ENCODE measurements around the gene TMTC2. TPM values are rescaled to one million over a fixed set of nuclear protein-coding genes. Genes with fewer than 3 reads are reported as not detected.

The TMTC2 gene
- total and polyA plus RNA-seq, 10 of the 15 experiments (the other 5 are each of a cell fraction or from before 2014, with no cell fraction given): 0.14 to 9.7 (median 1.2) TPM

- TF ChIP-seq ATF3 (IDR thresholded peaks at IDR 0.05; ENCODE audit: borderline replicate concordance, extremely low read depth, low read depth, low read length) (no peak), BRCA1 (IDR thresholded peaks at IDR 0.05; ENCODE audit: low read depth, low read length) (no peak), SREBF1 (IDR thresholded peaks at IDR 0.05; ENCODE audit: low read length) (no peak)
These were observed 42.0 kb downstream of the TMTC2 start (continued) for GRCh38 chr12:82728710-82729109.

GRCh38 chr12:82730953-82731459 lies 44.3 kb downstream of the TMTC2 start:
- ChIA-PET SMC1A (ENCODE audit: uncharacterized antibody, unreplicated experiment) (interaction anchor here (0.6 kb wide), 1 partner anchor 14 kb away, joined by 3 read pairs; no protein-coding TSS in a partner anchor), CTCF (interaction anchor here (1.0 kb wide), 1 partner anchor 22 kb away, joined by 3 read pairs; no protein-coding TSS in a partner anchor), RAD21 (ENCODE audit: unreplicated experiment) (no interaction called here), POLR2A (no interaction called here)
- H3K4me3 ChIP-seq: no peak overlapping the region
- no peak overlapping the region for H2AFZ ChIP-seq (ENCODE audit: control insufficient read depth, low read depth, low read length)
- 86% methylated on average over 7 of the region's 7 CpGs for WGBS (ENCODE audit: insufficient coverage, insufficient replicate concordance, low lambda C conversion rate, missing lambda C conversion rate)
- in situ Hi-C loops (cut with MboI): no loop called here
- H3K36me3 ChIP-seq (ENCODE audit: control insufficient read depth in 2 of 2, insufficient read depth in 2 of 2, low read length in 1 of 2): no peaks in the 10 kb centered on the region
- FAIRE-seq (no peak), DNase-seq (ENCODE audit: low read depth, low spot score) (no peak), ATAC-seq (no peak)
- intact Hi-C loops (cut with micrococcal nuclease; ENCODE audit: unreplicated experiment): no loop called here
- no peaks in the 10 kb centered on the region for H4K20me1 ChIP-seq (ENCODE audit: control insufficient read depth, insufficient read depth)
- no peaks in the 10 kb centered on the region for H3K27me3 ChIP-seq (replicated peaks in 1 of 2; ENCODE audit: control insufficient read depth in 2 of 2, insufficient read depth in 2 of 2, low read length in 1 of 2)
- no peak overlapping the region for H3K27ac ChIP-seq (ENCODE audit: control insufficient read depth, insufficient read depth)
- no TSS peak for BruUV-seq (replicated peaks)
- H3K9me3 ChIP-seq (replicated peaks; ENCODE audit: control insufficient read depth, insufficient read depth, low read length): no peaks in the 10 kb centered on the region; the same call in 2 of the 3 replicates
- no peaks in the 10 kb centered on the region for H3K79me2 ChIP-seq (ENCODE audit: control insufficient read depth, insufficient read depth, low read length)
- H3K4me2 ChIP-seq (ENCODE audit: control insufficient read depth, insufficient read depth): no peak overlapping the region
- no peak overlapping the region for H3K9ac ChIP-seq (ENCODE audit: control insufficient read depth, insufficient read depth, low read length)
- no peaks in the 10 kb centered on the region for H3K4me1 ChIP-seq (ENCODE audit: control insufficient read depth, insufficient read depth, low read length)
- TF ChIP-seq ASH2L (IDR thresholded peaks at IDR 0.05; ENCODE audit: borderline replicate concordance, low read depth) (no peak), EZH2 (IDR thresholded peaks at IDR 0.05; ENCODE audit: borderline replicate concordance, control insufficient read depth, low read depth, low read length) (no peak), CUX1 (IDR thresholded peaks at IDR 0.05; ENCODE audit: insufficient replicate concordance, low read depth, low read length) (no peak), IKZF2 (IDR thresholded peaks at IDR 0.05) (no peak), MTA3 (IDR thresholded peaks at IDR 0.05; ENCODE audit: borderline replicate concordance, low read length) (no peak), FOXK2 (IDR thresholded peaks at IDR 0.05) (no peak), NR2C2 (IDR thresholded peaks at IDR 0.05; ENCODE audit: borderline replicate concordance, control insufficient read depth, insufficient read length, low read depth) (no peak)
- TF ChIP-seq, protein P1, sequence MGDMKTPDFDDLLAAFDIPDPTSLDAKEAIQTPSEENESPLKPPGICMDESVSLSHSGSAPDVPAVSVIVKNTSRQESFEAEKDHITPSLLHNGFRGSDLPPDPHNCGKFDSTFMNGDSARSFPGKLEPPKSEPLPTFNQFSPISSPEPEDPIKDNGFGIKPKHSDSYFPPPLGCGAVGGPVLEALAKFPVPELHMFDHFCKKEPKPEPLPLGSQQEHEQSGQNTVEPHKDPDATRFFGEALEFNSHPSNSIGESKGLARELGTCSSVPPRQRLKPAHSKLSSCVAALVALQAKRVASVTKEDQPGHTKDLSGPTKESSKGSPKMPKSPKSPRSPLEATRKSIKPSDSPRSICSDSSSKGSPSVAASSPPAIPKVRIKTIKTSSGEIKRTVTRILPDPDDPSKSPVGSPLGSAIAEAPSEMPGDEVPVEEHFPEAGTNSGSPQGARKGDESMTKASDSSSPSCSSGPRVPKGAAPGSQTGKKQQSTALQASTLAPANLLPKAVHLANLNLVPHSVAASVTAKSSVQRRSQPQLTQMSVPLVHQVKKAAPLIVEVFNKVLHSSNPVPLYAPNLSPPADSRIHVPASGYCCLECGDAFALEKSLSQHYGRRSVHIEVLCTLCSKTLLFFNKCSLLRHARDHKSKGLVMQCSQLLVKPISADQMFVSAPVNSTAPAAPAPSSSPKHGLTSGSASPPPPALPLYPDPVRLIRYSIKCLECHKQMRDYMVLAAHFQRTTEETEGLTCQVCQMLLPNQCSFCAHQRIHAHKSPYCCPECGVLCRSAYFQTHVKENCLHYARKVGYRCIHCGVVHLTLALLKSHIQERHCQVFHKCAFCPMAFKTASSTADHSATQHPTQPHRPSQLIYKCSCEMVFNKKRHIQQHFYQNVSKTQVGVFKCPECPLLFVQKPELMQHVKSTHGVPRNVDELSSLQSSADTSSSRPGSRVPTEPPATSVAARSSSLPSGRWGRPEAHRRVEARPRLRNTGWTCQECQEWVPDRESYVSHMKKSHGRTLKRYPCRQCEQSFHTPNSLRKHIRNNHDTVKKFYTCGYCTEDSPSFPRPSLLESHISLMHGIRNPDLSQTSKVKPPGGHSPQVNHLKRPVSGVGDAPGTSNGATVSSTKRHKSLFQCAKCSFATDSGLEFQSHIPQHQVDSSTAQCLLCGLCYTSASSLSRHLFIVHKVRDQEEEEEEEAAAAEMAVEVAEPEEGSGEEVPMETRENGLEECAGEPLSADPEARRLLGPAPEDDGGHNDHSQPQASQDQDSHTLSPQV (IDR thresholded peaks at IDR 0.05): no peak

Measured in GM12878 (cell line).